GM18870 (cell line): Measurements from ENCODE around the gene C19orf25.
"Not testable (repeated sequence)": the region's sequence is repeated elsewhere in the genome, so short reads cannot be mapped to it uniquely, and the experiment has no call there.

Experiments used
- ATAC-seq: cut with Tn5 transposase; IDR thresholded peaks from one replicate; pipeline ENCODE4 v1.9.1; 2021; ENCODE audit warnings: moderate library complexity; ENCODE audit not compliant: unreplicated experiment

Gene C19orf25

DNA sequence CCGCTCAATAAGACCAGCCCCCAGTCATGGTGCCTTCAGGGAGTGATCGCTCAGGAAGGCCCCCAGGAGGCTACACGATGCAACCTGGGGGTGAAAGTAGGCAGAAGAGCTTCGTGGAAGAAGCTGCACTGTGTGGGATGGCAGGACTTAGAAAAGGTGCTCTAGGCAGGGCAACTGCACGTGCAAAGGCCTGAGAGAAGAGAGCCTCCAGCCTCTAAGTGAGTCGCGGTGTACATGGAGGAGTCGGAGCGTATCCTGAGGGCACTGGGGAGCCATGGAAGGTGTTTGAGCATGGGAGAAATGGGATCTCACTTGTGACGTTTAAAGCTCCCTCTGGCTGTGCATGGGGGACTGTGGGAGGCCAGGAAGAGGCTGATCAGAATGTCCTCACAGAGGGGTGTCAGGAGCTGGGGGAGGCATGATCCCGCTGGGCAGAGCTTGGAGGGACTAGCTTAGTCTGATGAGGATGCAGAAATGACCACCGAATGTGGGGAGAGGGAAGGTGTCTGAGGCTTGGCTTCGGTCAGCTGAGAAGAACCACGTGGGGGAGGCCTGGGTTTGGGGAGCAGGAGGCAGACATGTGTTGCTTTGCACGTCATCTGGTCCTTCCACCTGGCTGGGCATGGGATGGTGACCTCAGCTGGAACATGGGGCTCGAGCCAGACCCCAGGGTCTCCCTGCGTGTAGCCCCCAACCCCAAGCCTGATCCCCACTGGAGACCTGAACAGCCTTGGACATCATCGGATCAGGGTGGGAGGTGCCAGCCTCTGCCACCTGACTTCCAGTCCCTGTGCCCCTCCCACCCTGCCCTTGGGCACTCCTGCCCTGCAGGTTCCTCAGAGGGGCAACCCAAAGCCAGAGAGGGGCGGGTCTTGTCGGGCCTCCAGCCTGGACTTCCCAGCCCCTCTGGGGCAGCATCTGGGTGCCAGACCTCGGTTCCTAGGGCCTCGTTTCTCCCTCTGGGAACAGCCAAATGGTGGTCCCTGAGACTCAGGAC is 28.0 kb downstream of the C19orf25 start:
- no peak for ATAC-seq

DNA sequence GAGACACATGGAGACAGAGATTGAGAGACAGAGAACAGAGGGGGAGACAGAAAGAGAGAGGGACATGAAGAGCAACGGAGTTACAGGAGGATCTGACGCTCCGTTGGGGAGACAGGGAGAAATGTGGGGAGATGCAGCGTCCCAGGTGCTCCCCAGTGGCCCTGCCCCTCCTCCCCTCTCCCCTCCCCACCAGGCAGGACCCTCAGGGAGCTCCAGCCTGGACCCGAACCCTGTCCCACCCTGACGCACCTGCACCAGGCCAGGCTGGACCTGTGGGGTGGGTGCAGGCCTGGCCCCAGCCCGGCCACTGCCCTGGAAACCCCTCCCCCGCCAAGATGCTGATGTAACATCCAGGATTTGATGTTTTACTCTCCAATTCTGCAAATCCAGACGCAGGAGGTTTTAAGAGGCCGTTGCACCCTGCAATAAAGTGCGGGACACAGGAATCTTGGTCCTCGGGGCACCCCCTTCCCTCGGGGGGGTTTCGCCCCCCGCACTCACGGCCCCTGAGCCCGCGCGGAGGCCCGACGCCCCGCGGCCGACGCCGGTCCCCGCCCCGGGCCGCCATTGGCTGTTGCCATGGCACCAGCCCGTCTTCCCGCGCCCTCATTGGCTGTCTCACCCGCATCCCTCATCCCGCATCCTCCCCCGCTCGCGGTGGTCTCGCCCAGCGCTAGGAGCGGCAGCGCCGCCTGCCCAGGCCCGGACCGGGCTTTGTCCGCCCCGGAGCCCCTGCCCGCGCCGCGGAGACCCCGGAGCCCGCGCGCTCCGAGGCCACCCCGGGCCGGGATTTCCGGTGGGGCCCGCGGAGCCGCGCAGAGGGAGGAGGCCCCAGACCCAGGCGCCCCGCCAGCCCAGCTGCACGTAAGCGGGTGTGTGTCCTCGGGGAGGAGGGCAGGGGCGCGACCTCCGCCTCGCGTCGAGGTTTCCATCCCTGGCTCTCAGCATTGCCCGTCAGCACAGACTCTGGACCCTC is 29.3 kb downstream of the C19orf25 start, which contains the start of gene APC2:
TSS of gene APC2 (plus strand) at position 655 of the 976 bp plus-strand sequence. CDS start 2,881 bp downstream, outside the sequence.
- no peak for ATAC-seq

DNA sequence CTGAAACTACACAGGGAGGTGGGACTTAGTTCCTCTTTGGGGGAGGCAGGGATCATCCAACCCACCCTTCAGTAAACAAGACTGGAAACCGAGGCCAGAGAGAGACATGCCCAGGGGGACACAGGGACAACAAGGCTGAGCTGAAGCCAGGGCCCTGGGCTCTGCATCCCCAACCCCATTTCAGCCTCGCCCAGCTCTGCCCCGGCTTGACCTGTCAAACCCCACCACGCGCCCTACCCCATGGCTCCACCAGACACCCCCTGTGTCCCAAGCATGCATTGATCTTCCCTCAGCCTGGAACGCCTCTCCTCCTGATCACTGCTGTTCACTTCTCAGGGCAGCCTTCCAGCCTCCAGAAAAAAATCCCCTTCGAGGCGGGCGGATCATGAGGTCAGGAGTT is 31.1 kb downstream of the C19orf25 start:
- no peak for ATAC-seq

DNA sequence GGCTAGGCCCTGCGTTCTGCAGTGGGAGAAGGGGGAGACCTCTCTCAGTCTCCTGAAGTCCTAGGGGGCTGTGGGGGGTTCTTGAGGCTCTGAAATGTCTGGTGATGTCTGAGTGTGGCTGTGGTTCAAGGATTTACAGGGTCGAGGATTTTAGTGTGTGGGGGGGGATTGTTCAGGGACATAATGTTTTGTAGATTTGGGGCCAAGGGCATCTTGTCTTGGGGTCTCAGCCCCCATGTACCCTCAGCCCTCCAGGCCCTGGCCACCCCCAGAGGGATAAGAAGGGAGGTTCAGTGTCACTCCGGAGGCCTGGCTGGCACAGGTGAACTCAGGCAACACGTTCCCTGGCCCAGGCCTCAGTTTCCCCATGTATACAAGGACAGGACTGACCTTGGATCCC is 31.5 kb downstream of the C19orf25 start:
- ATAC-seq = no peak

DNA sequence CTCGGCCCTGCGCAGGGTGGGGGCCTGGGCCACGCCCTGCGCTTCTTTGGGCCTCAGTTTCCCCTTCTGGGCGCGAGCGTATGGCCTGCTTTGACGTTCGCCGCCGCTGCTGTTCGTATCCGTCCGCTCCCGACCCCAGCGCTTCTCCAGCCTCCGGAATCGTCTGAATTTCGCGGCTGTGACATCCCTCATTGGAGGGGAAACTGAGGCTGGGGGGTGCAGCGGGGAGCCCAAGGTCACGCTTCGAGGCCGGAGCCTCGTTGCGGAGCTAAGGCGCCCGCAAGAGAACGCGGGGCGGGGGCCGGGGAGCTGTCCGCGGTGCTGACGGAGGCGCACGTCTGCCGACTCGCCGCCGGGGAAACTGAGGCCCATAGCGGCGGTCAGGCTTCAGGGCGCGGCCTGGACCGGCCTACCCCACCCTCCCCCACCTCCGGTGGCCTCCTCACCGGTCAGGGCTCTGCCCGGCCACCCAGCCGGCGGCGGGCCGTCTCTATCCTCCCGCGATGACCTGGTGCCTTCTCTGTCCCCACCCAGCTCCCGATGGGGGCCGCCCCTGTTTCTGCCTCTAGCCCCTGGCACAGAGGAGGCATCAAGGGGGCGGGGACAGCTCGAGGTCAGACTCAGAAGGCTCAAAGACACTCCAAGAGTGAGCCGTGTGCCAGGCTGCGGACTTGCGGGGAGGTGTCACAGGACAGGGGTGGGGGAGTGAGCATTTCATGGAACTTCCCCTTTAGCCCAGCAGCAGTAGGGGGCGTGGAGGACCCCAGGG is 32.1 kb downstream of the C19orf25 start:
- no peak for ATAC-seq

DNA sequence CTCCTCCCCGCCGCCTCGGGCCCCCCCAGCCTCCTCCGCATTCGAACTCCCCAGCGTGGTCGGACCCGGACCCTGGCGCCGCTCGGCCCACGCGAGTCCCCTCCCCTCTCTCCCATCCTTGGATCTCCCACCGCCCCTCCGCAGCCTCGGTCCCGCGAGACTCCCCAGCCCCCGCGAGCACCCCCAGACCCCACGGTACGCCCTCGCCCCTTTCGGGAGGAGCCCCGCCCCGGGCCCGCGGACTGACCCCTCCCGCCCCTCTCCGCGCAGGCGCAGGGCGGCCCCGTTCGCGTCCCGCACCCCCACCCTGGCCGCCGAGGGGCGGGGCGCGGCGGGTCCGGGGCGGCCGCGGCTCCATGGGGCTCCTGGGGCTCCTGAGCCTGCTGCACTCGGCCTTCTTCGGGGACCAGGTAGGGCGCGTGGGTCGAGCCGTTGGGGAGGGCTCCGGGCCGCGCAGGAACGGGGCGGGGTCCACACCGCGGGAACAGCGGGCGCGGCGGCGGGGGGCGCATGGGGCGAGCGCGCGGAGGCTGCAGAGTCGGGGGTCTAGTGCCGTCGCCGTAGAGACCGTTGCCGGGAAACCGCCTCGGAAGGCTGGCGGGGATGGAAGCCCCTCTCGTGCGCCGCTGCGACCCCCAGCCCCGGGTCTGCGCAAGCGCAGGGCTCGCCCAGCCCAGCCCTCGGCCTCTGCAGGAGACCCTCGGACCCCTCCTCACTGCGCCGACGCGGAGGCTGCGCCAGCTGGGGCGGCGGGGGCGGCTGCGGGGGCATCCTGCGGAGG is 32.9 kb downstream of the C19orf25 start:
- ATAC-seq = no peak

DNA sequence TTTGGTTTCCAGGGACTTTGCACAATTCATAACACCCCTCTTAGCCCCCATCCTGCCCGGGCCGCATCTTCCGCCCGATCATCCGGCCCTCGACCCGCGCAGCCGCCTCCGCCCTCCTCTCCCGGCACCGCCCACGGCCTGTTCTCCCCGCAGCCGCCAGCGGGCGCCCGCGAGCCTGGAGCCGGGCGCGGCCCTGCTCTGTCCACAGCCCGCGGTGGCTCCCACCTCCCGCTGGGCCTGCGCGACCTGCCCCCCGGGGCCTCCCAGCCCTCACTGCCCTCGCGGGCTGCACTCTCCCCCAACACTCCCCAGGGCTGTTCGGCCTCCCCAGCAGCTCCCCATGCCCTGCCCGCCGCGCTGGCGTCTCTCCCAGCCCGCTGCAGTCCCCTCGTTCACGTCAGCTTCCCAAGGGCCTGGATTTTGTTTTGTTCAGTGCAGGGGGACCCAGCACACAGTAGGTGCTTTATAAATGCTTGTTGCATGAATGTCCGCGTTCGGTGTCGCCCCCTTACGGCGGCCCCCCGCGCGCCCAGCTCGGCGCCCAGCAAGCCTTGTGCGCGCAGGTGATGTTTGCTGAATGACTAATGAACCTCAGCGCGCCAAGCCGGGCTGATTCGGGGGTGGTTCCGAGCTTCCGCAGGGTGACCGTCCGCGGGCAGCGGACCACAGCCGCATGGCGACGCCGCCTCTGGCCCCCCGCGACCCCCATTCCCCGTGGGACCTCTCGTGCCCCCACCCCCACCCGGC is 33.7 kb downstream of the C19orf25 start:
- no peak for ATAC-seq

DNA sequence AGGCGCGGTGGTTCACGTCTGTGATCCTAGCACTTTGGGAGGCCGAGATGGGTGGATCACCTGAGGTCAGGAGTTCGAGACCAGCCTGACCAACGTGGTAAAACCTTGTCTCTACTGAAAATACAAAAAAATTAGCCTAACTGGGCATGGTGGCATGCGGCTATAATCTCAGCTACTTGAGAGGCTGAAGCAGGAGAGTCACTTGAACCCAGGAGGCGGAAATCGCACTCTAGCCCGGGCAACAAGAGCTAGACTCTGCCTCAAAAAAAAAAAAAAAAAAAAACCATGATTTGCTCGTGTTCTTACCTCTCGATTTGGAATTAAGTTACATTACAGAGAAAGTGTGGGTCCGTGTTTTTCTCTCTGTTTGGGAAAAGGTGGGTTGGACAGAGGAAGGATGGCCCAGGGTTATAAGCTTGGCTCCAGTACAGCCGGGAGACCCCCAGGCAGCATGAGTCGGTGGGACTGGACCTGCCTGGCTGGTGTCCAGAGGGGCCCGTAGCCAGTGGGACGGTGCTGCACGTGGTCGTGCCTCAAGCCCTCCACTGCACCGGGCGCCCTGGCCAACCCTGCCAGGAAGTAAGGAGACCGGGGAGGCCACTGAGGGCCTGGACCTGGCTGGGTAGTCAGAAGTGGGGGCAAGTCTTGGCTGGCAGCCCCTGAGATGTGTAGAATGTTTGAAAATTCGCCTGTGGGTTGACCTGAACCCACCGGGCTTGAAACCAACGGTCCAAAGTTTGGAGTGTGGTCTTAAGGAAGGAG is 37.2 kb downstream of the C19orf25 start:
- ATAC-seq = no peak

DNA sequence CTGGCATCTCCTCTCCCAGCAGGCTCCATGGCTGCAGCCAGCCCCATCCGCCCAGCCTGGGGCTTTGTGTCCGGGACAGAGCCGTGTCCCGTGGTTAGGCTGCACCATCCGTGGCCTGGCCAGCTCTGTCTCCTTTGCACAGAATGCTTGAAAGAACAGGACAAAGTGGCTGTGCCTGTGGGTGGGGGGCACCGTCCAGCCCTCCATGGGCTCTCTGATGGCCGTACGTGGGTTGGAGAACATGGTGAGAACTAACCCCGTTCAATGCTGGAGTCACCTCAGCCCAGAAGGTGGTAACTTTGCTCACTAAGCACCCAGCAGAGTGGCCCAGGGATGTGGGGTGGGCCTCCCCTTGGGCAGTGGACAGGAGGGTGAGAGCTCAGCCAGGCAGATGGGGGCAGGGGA is 38.0 kb downstream of the C19orf25 start:
- ATAC-seq = no peak

DNA sequence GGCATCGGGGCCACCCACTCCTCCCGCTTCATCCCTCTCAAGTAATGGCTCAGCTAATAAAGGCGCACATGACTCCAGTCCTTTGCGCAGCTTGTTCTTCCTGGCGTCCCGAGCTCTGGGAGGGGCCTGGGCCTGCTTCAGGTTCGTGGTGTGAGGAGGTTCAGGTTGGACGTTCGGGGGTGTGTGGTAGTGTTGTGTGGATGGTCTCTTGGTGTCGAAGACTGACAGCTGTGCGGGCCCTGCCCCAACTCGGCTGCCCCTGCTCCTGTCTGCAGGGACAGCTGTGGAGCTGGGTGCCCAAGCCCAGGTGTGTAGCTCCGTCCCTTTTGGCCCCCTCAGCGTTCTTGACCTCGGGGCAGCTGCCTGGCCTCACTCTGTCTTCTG is 38.6 kb downstream of the C19orf25 start:
- no peak for ATAC-seq

DNA sequence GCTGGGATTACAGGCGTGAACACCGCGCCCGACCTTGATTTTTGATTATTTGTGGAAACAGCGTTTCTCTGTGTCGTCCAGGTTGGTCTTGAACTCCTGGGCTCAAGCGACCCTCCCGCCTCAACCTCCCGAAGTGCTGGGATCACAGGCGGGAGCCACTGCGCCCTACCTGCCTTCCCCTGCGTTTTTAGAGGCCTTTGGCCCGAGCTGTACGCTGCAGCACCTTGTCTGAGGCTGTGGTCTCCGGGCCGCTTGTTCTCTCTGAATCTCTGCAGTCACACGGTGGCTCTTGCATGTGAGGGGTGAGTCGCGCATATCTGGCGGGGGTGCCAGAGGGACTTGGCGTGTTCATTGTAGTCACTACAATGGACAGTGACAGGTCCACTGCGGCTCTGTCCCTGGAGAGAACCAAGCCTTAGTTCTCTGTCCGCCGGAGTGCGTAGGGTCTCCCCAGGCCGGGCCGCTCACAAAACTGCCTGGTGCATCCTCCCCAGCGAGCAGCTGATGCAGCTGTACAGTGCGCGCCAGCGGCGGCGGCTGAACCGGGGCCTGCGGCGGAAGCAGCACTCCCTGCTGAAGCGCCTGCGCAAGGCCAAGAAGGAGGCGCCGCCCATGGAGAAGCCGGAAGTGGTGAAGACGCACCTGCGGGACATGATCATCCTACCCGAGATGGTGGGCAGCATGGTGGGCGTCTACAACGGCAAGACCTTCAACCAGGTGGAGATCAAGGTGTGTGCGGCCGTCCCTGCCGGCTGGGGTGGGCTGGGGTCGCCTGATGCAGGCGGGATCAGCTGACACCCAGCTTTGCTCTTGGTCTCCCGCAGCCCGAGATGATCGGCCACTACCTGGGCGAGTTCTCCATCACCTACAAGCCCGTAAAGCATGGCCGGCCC is 39.2 kb downstream of the C19orf25 start:
- not testable (repeated sequence) for ATAC-seq

DNA sequence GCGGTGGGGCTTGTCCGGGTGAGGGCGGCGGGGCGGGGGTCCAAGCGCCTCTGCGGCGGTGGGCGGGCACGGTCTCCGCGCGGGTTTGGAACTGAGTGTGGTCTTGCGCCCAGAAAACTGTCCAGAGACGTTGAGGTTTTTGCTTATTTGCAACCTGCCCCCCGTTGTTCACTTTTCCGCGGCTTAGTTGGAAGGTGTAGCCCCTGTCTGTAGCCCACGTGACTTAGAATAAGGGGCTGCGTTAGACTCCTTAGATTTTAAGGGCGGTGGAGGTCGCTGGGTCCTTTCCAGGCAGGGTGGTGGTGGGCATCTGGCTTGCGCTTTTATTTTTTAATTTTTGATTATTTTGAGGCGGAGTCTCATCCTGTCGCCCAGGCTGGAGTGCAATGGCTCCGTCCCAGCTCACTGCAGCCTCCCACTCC is 40.1 kb downstream of the C19orf25 start:
- no peak for ATAC-seq

DNA sequence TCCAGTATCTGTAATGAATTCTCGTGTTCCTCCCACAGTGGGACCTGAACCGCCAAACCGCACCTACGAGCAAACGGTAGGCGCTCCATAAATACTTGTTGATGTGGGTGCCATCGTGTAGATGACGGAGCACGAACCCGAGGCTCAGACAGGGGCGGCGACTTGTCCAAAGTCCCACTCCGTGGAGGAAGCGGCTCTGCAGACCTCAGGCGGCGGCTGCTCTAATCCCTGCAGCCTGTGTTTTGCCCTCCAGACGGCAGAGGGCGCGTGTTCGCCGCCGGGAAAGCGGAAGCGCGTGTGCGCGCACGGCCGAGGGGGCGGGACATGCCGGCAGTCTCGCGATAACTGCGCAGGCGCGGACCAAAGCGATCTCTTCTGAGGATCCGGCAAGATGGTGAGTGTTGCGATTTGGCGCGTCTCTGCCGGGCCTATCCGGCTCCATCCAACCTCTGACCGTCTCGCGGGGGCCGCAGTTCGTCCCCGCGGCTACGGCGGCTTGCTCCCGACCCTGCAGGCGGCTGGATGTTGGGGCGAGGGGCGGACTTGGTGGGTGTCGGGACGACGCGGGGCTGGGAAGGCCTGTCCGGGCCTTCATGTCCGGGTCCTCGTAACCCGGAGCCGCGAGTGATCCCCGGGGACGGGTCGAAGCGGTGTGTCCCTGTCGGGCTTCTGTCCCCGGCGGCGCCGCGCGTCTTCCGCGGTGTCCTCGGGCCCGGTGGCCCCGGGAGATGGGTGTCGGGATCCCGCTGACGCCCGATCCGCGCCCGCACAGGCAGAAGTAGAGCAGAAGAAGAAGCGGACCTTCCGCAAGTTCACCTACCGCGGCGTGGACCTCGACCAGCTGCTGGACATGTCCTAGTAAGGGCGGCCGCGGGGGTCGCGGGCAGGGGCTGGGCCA is 40.7 kb downstream of the C19orf25 start, which contains the start of gene RPS15:
TSS of gene RPS15 (plus strand) at position 362 of the 898 bp plus-strand sequence. CDS start at position 392, 30 bp downstream.
- peak; percentile 66 for ATAC-seq

DNA sequence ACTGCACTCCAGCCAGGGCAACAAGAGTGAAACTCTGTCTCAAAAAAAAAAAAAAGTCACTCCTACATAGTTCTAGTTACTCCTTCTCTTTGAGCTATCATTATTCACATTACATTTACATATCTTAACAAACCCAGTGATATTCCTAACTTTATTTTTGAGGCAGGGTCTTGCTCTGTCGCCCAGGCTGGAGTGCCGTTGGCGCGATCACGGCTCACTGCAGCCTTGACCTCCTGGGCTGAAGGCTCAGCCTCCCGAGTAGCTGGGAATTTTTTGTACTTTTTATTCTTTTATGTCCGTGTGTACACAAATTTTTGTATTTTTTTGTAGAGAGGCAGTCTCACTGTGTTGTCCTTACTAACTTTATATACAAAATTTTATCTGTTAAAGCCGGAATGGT is 41.4 kb downstream of the C19orf25 start:
- ATAC-seq = no peak

DNA sequence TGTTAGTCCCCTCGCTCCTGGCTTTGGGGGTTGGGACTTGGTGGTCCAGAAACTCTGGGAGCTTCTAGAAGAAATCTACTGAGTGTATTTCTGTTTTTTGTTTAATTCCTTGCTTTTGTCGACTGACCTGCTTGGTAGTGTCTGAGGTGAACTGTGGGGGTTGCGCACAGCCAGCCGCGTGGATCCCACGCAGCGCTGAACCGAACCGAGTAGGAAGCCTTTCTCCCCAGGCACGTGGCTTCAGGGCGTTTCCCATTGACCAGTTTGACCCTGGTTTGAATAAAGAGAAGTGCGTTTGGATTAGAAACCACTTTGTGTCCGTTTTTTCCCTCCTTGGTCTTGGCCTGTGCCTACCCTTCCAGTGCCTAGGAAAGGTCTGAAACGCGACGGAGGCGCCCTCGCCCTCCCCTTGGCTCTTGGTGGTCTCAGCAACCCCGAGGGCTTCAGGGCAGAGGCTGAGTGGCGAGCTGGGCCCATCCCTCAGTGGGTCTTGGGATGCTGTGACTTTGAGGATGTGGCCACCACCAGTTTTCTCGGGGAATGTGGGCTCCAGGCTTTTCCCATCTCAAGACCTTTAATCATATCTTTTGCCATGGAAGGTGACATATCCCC is 43.5 kb downstream of the C19orf25 start:
- ATAC-seq = no peak

DNA sequence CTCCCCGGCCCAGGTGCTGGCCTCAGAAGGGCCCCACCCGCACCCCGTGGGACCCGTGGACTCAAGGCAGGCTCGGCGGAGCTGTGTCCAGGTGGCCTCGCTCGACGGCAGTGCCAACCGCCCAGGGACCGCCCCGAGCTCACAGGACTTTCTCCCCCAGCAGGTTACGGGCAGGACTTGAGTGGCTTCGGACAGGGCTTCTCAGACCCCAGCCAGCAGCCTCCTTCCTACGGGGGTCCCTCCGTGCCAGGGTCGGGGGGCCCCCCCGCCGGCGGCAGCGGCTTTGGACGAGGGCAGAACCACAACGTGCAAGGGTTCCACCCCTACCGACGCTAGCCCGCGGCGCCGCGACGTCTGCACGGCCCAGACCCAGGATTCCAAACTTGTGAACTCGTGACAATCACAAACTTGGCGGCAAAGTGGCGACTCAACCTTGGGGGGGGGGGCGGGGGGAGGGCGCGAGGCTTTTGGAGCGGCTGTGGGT is 44.4 kb downstream of the C19orf25 start:
- ATAC-seq = no peak
